B cell (primary cell): ENCODE measurements around the gene MED16.
"Not testable (repeated sequence)": the region's sequence is repeated elsewhere in the genome, so short reads cannot be mapped to it uniquely, and the experiment has no call there.

Experiments
- EZH2 ChIP-seq: IDR thresholded peaks from 2 replicates; pipeline ENCODE4 v1.6.1; 2012; ENCODE audit warnings: borderline replicate concordance, low read depth, mild to moderate bottlenecking, moderate library complexity, low read length; ENCODE audit not compliant: insufficient read depth, poor library complexity, severe bottlenecking
- TF ChIP-seq, protein P1 (sequence below): fragments of 200-600 bp; IDR thresholded peaks from one replicate; pipeline ENCODE4 v1.8.0; 2022; ENCODE audit warnings: antibody characterized with exemption, mild to moderate bottlenecking

DNA sequence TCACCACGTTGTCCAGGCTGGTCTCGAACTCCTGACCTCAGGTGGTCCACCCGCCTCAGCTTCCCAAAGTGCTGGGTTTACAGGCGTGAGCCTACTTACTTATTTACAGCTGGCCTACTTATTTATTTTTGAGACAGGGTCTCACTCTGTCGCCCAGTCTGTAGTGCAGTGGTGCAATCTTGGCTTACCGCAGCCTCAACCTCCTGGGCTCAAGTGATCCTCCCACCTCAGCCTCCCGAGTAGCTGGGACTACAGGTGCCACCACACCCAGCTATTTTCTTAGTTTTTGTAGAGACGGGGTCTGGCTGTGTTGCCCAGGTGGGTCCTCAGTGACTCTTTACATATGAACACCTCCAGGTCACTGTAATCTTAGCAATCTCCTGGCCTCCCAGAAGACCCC lies 43.8 kb downstream of the MED16 start:
- TF ChIP-seq, protein P1, sequence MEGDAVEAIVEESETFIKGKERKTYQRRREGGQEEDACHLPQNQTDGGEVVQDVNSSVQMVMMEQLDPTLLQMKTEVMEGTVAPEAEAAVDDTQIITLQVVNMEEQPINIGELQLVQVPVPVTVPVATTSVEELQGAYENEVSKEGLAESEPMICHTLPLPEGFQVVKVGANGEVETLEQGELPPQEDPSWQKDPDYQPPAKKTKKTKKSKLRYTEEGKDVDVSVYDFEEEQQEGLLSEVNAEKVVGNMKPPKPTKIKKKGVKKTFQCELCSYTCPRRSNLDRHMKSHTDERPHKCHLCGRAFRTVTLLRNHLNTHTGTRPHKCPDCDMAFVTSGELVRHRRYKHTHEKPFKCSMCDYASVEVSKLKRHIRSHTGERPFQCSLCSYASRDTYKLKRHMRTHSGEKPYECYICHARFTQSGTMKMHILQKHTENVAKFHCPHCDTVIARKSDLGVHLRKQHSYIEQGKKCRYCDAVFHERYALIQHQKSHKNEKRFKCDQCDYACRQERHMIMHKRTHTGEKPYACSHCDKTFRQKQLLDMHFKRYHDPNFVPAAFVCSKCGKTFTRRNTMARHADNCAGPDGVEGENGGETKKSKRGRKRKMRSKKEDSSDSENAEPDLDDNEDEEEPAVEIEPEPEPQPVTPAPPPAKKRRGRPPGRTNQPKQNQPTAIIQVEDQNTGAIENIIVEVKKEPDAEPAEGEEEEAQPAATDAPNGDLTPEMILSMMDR = not testable (repeated sequence)
- TF ChIP-seq EZH2 = not testable (repeated sequence)
